DMS 273 treated with DMSO at 0.1 percent for 48 hours (cell line): Measurements from ENCODE around the gene FUT8.

Experiments
- DNase-seq: peaks from one replicate; lab custom pipeline; 2025; lab: John Stamatoyannopoulos, UW

Gene FUT8

DNA sequence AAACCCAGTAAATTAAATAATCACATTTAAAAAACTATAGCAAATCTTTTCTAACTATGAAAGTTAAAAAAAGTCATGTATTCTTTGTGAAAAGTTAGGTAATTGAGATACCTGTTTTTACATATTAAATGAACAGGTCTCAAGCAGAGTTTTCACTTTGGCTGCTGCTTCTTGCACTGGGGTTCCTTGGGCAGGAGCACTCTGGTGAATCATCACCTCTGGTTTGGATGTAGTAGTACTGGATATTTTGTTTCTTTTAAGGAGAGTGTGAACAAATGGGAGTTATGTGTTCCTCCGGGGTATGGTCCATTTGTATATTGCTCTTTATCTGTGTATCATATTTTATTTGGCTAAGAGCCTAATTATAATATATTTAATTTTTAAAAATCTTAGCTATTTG, 82.7 kb downstream of the FUT8 start:
- no peak for DNase-seq

DNA sequence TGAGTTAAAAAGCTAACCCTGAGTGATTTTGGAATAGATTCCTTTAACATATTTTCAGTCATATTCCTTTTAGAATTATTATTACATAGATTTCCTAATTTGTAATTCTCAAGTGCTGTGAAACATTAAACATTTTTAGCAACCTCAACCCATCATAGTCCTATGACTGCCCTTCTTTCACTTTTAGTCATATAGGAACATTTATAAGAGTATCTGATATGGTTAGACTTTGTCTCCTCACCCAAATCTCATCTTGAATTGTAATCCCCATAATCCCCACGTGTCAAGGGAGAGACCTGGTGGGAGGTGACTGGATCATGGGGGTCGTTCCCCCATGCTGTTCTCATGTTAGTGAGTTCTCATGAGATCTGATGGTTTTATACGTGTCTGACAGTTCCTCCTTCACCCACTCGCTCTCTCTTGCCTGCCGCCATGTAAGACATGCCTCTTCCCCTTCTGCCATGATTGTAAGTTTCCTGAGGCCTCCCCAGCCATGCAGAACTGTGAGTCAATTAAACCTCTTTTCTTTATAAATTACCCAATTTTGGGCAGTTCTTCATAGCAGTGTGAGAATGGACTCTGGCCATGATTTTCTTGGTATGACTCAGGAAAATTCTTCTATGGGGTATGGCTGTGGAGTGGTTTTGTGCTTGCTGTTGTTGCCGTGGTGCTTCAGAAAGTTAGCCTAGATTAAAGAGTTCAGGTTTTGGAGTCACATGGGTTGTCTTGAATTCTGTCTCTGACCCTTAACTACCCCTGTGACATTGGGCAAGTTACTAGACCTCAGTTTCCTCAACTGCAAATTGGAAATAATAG, 83.9 kb downstream of the FUT8 start:
- DNase-seq, result no peak

DNA sequence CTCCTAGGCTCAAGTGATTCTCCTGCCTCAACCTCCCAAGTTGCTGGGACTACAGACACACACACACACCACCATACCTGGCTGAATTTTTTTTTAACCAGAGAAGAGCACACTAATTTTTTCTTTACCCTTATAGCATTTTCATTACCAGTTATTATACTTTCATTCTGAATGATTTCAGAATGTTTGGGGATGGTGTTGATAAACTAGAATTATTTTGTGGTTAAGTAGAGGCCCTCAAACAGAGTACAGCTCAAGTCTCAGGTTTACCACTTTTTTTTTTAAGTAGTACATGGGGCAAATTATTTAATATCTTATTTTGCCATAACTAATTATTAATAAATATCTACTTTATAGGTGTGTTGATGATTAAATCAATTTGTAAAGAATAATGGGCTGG, 86.6 kb downstream of the FUT8 start:
- no peak for DNase-seq

DNA sequence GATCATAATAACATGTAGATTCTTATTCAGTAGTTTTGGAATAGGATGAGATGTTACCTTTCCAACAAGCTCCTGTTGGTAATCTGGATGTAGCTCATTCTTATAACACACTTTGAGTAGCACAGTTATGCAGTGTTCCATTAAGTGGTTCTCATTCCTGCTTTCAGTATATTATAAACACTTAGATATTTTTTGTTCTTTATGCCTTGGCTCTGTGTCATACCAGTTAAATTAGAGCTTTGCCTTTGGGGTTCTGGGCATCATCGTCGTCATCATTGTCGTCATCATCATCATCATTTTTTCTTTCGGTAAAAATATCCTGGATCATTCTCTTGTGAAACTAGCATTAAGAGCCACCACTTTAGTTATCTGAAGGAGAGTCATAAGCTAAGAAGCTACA, 87.5 kb downstream of the FUT8 start:
- DNase-seq, result no peak

DNA sequence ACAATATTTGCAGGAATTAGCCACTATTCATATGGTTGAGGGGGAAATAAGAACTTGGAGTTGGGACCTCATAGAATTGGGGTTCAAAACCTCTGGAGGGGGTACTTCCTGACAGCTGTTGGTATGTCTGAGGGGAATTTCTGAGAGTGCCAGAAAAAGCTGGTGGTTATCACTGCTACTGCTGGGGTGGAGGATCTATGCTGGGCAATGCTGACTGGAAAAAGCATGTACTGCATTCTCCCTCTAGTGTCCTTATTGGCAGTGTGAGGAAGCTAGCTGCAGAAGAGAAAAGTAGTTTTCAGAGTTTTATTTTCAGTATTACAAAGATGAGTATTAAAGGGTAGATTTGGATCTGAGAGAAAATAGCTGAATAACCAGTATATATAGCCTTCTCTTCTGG, 88.8 kb downstream of the FUT8 start:
- no peak for DNase-seq

DNA sequence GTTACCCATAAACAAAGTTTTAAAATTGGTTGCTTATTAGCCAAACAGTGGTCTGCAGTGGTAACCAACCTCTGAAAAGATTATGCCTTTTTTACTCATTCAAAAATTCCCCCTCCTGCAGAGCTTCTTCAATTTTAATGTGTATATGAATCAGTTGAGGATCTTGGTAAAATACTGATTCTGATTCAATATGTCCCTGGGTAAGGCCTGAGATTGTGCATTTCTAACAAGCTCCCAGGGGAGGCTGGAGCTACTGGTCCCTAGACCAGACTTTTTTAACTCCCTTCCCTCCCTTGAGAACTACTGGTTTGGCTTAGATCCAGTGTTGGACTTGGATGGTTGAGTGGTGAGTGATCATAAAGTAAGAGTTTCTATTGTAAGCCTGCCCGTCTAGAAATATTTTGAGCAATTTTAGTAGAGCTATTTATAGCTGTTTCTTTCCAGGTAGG, 90.2 kb downstream of the FUT8 start:
- no peak for DNase-seq

DNA sequence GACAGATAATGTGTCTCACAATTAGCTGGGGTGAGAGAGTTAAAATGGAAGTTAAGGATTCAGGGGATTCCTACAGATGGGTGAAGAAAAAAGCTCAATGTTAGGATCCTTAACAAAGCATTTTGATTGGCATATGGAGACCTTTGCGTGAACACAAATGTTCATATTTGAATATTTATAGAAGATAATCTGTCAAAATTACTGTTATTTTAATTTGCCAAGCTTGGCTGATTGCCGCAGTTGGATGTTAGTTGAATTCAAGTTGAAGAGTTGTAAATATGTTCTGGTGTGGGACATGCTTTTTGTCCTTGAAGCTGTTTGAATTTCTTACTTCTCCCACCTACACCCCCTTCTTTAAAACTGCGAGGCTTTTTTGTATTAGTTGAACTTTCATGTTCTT, 91.2 kb downstream of the FUT8 start:
- no peak for DNase-seq

DNA sequence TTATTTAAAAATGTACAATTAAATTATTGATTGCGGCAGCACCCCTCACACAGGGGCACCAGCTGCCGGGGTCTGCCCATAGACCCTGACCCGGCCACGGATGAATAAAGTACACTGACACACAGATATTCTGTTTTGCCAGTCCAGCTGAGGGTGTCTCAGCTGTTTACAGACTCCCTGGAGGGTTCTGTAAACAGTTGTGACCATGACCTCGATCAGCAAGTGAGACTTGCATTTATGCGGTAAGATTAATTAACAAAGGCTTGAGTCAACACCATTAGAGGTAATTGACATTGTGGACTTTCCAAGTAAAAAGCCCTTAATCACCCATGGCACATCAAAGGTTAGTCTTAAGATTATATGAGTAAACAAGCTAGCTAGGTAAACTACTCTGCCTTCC, 94.3 kb downstream of the FUT8 start:
- DNase-seq, result no peak

DNA sequence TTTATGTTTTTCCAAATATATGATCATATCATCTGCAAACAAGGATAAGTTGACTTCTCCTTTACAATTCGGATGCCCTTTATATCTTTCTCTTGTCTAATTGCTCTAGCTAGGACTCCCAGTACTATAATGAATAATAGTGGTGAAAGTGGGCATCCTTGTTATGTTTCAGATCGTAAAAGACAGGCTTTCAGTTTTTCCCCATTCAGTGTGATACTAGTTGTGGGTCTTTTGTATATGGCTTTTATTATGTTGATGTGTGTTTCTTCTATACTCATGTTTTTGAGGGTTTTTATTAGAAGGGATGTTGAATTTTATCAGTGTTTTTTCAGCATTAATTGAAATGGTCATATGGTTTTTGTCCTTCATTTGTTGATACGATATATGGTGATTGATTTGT, 97.3 kb downstream of the FUT8 start:
- DNase-seq, result no peak

DNA sequence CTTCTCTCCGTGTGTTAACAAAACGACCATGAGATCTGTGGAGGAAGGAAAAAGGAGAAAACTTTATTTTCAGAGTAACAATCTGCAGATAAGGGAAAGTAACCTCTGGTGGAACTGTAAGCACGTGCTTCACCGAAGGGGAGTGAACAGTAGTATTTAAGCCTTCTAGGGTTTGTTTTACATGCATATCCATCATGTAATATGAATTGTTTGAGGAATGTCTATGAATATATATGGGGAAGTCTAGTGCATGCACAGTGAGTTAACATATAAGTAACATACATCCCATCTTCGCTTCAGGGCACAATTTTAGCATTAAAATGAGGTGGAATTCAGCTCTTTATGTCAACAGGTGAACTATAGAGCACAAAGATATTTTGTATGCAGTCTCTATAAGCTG, 101.1 kb downstream of the FUT8 start:
- DNase-seq, result no peak

DNA sequence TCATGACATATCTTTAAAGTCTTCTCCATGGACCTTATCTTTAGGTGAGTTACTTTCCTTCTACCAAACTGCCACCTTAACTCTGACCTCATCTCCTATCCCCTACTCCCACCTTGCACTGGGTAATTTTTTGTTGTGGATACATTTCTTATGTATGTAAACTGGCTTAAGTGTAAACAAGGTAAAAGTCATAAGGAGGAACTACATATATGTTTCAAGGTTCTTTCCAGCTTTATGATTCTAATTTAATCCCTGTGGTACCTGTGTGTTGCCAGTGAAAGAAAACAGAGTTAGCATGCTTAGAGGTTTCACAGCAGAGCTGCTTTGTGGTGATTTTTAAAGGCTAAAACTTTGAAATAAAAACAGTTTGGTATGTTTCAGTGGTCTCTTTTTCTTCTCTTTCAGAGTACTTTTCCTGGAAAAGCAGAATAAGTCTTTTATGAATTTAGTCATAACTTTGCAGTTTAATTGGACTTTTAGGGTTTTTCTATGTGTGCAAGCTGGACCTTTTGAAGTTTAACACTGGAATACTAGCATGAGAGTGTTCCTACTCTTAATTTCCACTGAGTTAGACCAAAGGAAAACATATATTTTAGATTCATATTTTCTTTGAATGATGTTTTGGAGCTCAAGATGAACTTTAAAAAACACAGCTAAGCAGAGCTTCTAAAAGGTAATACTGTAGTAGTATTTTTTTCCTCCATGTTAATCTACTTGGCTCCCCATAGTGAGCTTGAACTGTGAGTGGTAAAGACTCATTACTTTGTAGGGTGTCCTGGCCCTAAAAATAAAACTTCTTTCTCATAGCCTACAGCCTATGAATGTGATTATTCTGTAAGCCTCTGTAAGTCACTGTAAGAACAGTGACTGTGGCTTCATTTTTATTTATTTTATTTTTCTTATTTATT, 105.4 kb downstream of the FUT8 start:
- no peak for DNase-seq

DNA sequence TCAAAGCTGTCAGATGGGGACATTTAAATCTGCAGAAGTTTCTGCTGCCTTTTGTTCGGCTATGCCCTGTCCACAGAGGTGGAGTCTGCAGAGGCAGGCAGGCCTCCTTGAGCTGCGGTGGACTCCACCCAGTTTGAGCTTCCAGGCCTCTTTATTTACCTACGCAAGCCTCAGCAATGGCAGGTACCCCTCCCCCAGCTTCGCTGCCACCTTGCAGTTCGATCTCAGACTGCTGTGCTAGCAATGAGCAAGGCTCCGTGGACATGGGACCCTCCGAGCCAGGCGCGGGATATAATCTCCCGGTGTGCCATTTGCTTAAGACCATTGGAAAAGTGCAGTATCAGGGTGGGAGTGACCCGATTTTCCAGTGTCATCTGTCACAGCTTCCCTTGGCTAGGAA, 115.5 kb downstream of the FUT8 start:
- DNase-seq, result no peak

DNA sequence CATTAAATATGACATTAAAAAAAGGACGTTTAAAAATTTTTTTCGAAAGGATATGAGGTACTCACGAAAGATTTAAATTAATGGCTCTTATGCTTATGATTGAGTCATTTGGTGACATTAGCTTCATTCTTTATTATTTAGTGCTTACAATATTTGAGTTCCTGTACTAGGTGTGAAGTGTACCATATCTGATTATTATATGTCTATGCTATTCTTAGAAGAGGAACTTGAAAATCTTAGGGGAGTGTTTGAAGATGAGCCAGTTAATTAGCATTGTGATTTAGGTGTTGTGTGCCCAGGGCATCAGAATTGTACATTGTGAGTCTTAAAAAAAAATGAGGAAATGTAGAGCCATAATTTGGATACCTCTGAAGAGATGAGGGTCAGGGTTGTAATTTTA, 118.6 kb downstream of the FUT8 start:
- no peak for DNase-seq

DNA sequence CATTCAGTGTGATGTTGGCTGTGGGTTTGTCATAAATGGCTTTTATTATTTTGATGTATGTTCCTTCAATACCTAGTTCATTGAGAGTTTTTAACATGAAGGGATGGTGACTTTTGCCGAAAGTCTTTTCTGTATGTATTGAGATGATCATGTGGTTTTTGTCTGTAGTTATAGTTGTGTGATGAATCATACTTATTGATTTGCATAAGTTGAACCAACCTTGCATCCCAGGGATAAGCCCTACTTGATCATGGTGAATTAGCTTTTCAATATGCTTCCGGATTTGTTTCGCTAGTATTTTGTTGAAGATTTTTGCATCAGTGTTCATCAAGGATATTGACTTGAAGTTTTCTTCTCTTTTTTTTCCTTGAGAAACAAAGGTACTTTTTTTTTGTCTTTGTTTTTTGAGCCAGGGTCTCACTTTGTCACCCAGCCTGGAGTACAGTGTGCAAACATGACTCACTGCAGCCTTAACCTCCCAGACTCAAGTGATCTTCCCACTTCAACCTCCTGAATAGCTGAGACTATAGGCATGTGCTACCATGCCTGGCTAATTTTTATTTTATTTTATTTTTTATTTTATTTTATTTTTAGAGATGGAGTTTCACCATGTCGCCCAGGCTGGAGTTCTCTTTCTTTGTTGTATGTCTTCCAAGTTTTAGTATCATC, 121.3 kb downstream of the FUT8 start:
- DNase-seq, result no peak

DNA sequence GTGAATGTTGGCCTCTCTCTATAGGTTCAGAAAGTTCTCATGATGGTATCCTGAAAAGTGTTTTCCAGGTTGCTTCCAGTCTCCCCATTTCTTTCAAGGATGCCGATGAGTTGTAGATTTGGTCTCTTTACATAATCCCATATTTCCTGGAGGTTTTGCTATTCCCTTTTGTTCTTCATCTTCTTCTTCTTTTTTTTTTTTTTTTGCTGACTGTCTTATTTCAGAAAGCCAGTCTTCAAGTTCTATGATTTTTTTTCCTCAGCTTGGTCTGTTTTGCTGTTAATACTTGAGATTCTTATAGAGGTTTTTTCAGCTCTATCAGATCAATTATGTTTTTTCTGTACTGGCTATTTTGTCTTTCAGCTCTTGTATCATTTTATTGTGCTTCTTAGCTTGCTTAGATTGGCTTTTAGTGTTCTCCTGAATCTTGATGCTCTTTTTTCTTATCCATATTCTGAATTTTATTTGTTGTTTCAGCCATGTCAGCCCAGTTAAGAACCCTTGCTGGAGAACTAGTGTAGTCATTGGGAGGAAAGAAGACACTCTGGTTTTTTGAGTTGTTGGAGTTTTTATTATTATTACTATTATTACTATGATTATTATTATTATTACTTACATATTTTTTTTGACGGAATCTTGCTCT, 124.4 kb downstream of the FUT8 start:
- no peak for DNase-seq

DNA sequence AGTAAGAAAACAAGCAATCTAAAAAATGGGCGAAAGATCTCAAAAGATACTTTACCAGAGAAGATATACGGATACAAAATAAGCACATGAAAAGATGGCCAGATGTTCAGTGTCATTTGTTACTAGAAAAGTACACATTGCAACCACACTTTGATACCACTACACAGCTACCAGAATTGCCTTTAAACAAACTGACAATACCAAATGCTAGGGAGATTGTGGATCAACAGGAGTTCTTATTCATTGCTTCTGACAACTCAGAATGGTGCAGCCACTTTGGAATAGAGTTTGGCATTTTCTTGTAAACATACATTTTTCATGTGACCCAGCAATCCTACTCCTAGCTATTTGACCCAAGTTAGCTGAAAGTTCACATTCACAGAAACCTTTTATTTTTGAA, 136.3 kb downstream of the FUT8 start:
- no peak for DNase-seq

DNA sequence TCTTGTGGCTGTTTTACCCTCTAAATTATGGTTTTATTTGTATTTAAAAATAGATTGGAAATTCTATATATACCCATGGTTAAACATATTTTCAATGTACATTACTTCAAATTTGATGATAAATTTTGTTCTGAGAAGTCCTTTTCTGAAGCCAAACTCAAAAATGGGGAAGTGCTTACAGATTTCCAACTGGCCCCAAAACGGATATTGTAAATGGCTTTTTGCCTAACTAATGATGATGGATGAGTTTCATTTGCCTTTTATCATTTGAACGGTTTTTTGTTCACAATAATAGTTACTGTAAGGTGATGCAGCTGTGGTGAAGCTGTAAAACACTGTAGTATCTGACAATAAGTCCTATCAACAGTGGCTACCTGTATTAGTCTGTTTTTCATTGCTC, 136.9 kb downstream of the FUT8 start:
- DNase-seq, result no peak

DNA sequence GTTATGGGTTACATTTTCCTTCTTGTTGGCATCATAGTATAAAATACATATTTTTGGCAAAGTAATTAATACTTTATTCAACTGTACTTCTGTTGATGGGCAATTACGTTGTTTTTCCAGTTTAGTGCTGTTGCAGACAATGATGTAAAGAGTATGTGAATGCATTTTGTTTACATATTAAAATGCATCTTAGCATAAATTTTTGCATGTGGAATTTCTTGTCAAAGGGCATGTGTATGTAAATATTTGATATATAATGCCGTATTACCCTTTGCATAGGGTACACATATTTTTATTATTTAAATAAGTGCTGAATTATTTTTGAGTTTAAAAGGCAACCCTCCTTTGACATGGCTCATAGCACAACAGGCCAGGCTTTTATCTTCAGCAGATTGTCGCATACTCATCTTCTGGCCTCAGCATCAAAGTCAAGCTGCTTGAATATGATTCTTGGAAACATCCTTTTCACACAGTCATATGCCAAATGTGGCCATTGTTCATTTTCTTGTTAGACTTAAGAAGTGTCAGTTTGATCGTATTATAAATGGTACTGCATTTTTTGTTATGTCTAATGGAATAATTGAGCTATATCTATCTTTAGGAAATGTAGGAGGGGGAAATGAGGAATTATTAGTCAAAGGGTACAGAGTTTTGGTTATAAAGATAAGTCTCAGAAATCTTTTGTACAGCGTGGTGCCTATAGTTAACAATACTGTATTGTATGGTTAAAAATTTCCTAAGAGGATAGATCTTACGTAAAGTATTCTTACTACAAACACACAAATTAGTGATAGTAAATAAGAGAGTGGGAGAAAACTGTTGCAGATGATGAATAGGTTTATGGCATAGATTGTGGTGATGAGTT, 138.5 kb downstream of the FUT8 start:
- DNase-seq, result no peak

DNA sequence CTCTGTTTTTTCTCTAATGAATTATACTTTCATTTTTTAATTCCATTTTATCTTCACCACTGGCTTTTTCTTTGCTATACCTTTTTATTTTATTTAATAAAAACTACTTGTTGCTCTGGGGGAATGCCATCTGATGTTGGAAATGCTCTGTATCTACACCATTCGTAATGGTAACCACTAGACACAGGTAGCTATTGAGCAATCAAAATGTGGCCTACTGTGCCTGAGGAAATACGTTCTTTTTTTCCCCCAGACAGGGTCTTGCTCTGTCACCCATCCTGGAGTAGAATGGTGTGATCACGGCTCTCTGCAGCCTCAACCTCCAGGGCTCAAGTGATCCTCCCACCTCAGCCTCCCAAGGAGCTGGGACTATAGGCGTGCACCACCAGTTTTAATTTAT, 140.2 kb downstream of the FUT8 start:
- no peak for DNase-seq

DNA sequence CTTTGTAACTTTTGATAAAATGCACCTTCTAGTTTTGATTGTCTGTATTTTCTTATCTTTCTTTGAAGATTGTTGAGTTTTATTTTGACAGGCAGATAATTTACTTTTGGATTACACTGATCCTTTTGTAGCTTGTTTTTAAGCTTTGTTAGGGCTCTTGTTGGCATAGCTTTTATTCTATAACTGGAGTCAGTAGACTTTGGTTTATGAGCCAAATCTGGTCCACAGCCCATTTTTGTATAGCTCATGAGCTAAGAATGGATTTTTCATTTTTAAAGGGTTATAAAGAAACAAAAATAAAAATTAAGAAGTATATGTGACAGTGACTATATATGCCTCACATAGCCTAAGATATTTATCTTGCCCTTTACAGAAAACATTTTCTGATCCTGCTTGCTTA, 142.3 kb downstream of the FUT8 start:
- no peak for DNase-seq

DNA sequence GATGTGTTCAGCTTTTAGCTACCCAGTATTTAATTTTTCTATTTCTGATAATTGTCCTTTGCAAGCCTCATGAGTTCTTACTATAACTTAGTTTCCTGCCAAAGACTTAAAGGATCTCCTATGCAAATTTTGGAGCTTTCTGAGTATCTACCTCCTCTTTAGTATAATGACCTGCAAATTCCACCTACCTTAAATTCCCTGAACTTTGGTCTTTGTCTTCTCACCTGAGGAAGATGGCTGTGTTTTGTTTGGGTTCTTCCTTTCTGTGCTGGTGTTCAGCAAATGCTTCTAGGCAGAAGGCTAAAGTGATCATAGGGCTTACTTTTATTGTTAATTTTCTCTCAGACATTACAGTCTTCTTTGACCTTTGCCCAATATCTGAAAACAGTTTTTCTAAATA, 142.8 kb downstream of the FUT8 start:
- no peak for DNase-seq
